Fibroblast of lung (primary cell): Measurements from ENCODE around the gene HIVEP1.

Experiments used
- CTCF ChIP-seq, 2 donors: IDR thresholded peaks in 1 of 2; conservative IDR thresholded peaks in 1 of 2; 1 replicate in 1 of 2; 2 replicates in 1 of 2; pipeline ENCODE4 v1.5.1; 2011 to 2012; ENCODE audit warnings: low read length in 2 of 2, control low read depth in 1 of 2, inconsistent platforms in 1 of 2, low read depth in 1 of 2, mild to moderate bottlenecking in 1 of 2
- EZH2 ChIP-seq: IDR thresholded peaks from 2 replicates; pipeline ENCODE4 v1.5.1; 2012; ENCODE audit warnings: low read length, control low read depth, mild to moderate bottlenecking; ENCODE audit errors: missing control alignments

DNA sequence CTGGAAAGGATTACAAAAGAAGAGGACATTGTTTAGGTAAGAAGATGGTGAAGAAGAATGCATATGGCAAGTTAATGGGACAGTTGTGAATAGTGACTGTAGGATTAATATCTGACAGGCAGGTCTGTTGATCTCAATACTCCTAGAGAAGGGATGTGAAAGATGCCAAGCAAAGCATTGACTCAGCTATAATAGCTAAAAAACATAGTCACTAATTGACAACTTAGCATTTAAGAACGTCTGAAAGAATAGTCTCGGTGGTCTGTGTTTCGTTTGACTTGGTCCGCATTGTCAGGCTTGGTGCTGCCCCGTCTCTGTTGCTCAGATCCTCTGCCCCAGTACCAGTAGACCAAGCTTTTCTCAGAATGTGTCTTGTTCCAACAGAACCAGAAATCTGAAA is 65.9 kb downstream of the HIVEP1 start:
- TF ChIP-seq CTCF (conservative IDR thresholded peaks at IDR 0.05 in 1 of 2, IDR thresholded peaks at IDR 0.05 in 1 of 2; ENCODE audit: low read depth in 1 of 2, low read length in 2 of 2) (no peak), EZH2 (no peak)
